Measurements from ENCODE around the gene SLA2. TPM values are rescaled to one million over a fixed set of nuclear protein-coding genes. Genes with fewer than 3 reads are reported as not detected.

The SLA2 gene
- polyA plus RNA-seq, 1 of the 3 experiments (the other 2 are of a cell fraction): not detected

- H3K9me3 ChIP-seq: no peaks in the 10 kb centered on the region
- no peaks in the 10 kb centered on the region for H3F3A ChIP-seq (replicated peaks; ENCODE audit: insufficient read depth)
- POLR2A ChIA-PET: no interaction called here
These were observed 63.2 kb downstream of the SLA2 start for GRCh38 chr20:36582821-36583220.

More at GRCh38 chr20:36582821-36583220, 63.2 kb downstream of the SLA2 start:
- Histone ChIP-seq H3K4me1 (ENCODE audit: control insufficient read depth in 1 of 2, insufficient read depth in 2 of 2, low read depth in 1 of 2, low read length in 1 of 2) (no peaks in the 10 kb centered on the region), H3K36me3 (replicated peaks in 1 of 2; ENCODE audit: control insufficient read depth in 1 of 2, insufficient read depth in 2 of 2, low read length in 1 of 2) (peaks cover 10 to 20% of the 10 kb centered on the region in 2 experiments), H3K79me2 (ENCODE audit: insufficient read depth) (peaks cover 14% of the 10 kb centered on the region), H3K9me2 (no peaks in the 10 kb centered on the region), H2AFZ (ENCODE audit: low read depth) (no peak overlapping the region), H3K4me2 (no peak overlapping the region), H3K27me3 (ENCODE audit: insufficient read depth) (no peaks in the 10 kb centered on the region), H3K27ac (ENCODE audit: low read depth in 2 of 2, low read length in 1 of 2) (no peak overlapping the region), H3K9ac (no peak overlapping the region), H4K20me1 (ENCODE audit: insufficient read depth) (no peaks in the 10 kb centered on the region), H3K4me3 (ENCODE audit: low read depth in 2 of 2, low read length in 1 of 2) (no peak overlapping the region)
- WGBS (ENCODE audit: low lambda C conversion rate): 91% methylated on average over 4 of the region's 4 CpGs
- TF ChIP-seq PBX3 (IDR thresholded peaks at IDR 0.05) (no peak), FOXM1 (IDR thresholded peaks at IDR 0.05; ENCODE audit: low read depth) (no peak), YY1 (IDR thresholded peaks at IDR 0.05; ENCODE audit: low read depth) (no peak), REST (IDR thresholded peaks at IDR 0.05; ENCODE audit: low read depth, low read length) (no peak), ELF1 (IDR thresholded peaks at IDR 0.05) (no peak), IRF3 (IDR thresholded peaks at IDR 0.05; ENCODE audit: low read depth, low read length) (no peak)
- DNase-seq: no peak
- CTCF ChIA-PET: no interaction called here
